Measurements from ENCODE around the gene MRAS.
"Not testable (repeated sequence)": the region's sequence is repeated elsewhere in the genome, so short reads cannot be mapped to it uniquely, and the experiment has no call there.

MRAS gene

DNA sequence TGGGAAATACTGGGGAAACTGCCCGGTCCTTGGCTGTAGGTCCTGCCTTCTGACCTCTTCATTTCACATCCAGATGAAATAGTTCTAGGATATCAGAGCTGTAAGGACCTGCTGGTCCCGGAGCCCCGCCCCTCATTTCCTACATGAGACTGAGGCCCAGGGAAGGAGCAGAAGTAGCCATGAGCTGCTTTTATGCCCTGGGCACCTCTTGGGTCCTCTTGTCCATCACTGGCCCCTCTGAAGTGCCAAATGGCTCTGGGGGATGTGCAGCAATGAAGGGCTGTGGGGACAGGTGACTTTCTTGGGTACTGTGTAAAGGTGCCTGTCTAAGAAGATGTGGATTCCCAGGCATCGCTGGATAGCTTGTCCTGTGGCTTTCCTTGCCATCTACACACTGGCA is 45.8 kb downstream of the MRAS start:
- FAIRE-seq = no peak

DNA sequence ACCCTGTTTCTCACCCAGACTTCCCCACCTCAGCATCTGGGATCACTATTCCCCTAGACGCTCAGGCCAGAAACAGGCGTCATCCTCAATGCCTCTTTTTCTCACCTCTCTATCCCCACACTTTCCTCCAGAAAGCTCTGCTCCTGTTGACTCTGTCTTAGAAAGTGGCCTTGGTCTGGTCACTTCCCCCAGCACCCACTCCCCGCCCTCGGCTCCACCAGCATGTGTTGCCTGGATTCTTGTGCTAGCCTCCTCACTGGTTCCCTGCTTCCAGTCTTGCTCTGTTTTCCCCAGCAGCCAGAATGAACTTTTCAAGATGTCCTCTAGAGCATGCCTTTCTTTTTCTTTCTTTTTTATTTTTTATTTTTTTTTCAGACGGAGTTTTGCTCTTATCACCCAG is 46.3 kb downstream of the MRAS start:
- FAIRE-seq = no peak

DNA sequence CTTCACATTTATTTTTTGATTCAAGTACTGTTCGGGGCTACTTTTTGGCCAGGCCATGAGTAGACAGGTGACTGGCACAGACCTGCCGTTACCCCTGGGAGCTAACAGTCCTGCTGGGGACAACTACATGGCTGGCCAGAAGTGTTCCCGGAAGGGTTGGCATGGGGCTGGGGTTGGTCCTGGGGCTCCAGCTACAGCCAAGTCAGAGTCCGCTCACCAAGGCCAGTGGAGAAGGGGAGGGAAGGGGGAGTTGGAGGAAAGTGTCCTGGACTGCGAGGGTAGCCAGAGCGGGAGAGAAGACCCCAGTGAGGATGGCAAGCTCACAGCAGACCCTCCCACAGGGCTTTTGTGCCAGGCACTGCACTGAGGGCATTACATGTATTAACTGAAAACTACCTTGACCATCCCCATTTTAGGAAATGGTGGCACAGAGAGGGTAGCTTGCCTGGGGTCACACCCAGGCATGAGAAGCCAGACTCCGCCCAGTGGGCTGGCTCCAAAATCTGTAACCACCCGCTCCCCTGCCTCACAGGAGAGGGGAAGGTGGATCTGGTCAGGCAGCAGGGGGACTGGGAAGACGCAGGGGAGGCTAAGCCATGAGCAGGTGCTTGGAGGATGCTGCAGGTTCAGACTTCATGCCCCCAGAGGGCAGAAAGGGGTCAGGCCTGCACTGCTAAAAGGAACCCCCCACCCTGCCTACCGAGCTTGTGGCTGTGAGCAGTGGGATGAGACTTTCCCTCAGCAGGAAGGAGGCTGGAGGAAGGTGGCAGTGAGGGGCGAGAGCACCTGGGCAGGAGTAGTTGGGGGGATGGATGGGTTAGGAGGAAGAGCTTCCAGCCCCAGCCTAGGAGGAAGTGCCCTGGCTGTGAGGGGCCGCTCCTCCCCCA is 47.7 kb downstream of the MRAS start:
- FAIRE-seq = no peak

DNA sequence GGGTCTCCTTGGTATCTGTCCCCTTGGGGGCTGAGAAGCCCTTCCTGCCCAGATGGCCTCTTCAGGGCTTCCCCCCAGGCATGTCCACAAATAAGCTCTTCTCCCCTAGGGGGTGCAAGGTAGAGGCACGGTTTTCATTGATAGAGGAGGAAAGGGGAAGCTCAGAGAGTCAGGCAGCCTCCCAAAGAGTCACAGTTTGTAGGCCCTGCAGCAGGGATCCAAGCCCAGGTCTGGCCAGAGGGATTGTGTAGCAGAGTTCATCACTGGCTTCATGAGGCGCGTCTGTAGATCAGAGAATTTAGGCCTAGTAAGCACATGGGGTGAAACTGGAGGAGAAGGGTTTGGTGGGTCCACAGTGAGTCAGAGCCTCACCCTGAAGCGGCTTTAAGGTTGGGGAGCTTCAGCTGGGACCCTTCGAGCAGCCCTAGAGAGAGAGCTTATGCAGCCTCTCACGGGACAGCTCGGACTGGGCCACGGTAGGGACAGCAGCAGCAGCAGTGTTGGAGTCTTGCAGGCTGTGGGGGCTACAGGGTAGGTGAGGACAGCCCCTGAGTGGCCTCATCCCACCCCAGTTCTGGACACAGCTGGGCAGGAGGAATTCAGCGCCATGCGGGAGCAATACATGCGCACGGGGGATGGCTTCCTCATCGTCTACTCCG is 48.5 kb downstream of the MRAS start:
- FAIRE-seq = no peak

DNA sequence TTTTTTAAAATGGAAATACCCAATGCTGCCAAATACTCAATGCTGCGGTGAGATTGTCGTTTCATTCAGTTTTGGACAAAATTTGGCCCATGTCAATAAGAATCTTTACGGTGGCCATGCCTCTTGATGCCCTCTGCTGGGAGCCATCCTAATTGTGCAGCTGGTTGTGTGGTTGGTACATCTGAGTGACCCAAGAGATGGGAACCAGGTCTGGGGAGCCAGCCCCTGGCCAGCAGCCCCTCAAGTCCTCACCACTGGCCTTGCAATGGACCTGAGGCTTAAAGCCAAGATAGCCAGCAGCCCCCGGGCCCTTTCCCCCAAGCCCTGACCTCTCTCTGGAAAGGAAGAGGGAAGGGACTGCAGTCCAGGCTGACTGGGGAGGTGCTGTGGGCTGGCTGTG is 49.6 kb downstream of the MRAS start:
- FAIRE-seq = no peak

DNA sequence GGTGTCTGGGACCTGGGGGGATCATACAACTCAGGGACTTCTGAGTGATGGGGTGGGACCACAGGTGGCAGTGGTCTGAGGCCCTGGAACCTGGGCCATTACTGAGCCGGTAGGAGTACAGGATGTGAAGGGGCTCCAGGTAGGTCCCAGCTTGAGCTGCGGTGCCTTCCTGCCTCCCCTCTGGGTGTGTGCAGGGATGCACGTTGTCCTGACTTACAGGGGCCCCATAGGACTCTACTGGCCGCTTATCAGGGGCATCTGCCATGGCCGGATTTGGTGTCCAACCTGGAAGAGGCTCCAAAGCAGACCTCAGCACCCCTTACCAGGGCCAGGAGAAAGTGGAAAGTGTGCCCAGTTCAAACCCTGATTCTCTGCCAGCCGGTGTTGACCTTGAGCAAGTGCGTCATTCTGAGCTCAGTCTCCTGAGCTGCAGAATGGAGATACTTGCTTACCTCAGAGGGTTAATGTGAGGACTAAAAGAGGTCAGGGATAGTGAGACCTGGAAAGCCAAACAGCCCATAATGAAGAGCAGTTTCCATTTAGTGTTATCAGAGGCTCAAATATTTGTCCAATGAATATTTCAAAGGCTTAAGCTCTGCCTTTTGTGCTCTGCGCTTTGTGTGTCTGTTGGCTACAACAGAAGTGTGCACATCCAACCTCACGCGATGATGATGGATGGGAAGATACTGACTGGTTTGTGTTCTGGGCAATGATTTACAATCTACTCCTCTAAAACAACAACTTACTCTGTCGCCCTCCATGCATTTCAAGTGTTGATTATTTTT is 50.6 kb downstream of the MRAS start:
- no peak for FAIRE-seq

DNA sequence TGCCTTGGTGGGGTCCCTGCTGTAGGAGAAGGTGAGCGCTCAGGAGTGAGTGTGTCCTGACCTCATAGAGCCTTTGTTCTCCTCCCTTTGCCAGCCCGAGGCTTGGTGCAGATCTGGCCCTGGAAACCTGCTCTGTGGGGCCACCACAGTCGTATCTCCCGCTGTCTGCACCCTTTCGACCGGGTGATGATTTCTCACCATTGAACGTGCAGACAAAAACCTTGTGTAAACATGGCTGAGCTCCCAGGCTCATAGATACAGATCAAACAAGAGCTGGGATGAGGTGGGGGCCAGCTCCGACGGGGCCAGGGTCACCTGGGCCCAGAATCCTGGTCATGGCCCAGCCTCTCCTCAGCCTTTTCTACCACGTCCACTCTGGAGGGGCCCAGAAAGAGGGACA is 51.4 kb downstream of the MRAS start:
- no peak for FAIRE-seq

DNA sequence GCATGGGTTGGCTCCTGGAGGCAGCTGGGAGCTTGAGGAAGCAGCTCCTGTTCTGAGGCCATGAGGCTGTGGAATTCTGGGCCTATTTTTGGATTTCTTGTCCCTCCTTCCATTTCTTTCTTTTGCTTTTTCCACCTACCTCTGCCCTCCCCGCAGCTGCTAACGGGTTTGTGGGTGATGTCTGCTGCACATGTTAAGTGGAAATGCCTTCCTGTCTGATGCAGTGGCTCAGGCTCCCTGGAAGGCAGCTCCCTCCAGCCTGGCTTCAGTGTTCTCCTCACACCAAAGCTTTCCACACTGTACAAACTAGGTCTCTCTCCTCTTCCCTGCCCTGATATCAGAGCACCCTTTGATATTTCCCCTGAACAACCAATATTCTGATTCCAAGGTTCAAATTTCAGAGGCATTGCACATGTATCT is 52.3 kb downstream of the MRAS start:
- FAIRE-seq = no peak

DNA sequence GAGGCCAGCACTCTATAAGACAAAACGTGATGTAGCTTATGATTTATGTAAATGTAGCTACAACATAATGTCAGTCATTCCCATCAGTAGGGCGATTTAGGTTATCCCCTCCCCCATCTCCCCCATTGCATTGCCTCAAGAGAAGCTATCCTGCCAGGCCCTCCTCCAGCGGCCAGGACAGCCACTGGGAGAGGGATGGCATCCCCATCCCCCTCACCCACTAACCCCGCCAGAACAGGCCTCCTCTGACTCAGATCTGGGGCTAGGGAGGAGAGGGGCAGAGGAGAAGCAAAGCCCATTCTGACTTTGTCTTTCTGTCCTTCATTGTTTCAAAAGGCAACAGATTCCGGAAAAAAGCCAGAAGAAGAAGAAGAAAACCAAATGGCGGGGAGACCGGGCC is 53.5 kb downstream of the MRAS start:
- FAIRE-seq = no peak

DNA sequence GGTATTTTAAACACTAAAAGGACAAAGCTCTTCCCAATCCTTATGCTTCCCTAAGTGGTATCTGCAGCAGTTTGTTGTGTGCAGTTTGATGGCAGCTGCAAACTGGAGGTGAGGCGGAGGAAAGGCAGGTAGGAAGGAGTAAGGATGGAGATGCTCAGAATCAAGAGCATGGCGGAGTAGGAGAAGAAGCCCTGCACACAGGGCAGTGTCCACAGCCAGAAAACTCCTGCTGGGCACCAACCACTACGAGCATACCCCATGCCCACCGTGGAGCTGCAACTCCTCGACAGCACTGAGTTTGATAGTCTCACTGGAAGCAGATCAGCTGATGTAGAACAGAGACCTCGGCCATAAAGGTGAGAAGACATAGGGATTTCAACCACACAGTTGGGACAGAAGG is 55.7 kb downstream of the MRAS start:
- FAIRE-seq = no peak

DNA sequence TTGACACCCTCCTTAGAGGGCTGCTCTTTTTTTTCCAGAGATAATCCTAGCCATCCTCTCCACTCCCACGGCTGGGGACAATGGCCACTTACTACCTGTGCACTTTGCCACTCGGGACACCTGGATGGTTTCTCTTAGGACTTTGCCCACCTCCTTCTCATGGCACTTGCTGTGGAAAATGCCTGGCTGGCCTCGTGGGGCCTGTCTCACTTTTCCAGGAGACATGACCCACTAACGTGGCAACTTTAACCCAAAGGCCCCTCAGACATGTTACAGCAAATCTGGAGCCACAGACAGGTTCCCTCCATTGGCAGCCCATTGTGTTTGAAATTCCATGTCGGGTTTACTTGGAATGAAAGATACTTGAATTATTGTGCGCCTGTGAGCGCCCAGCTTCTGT is 56.6 kb downstream of the MRAS start:
- FAIRE-seq = no peak

DNA sequence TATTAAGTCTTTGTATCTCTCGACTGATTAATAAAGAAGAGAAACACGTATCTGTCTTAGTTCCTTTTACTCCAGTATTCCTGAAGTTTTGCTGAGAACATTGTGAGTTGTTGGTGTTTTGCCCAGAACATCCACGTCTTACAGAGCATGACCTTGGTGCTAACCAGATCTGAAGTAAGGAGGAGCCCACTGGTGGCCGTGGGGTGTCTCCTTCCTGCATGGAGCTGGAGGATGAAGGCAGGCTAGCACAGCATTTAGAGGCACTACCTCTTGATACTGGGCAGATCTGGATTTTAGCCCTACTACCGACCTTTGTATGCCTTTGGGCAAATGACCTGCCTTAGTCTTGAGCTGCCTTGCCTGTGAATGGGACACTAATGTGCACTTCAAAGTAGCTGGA is 57.1 kb downstream of the MRAS start:
- no peak for FAIRE-seq

DNA sequence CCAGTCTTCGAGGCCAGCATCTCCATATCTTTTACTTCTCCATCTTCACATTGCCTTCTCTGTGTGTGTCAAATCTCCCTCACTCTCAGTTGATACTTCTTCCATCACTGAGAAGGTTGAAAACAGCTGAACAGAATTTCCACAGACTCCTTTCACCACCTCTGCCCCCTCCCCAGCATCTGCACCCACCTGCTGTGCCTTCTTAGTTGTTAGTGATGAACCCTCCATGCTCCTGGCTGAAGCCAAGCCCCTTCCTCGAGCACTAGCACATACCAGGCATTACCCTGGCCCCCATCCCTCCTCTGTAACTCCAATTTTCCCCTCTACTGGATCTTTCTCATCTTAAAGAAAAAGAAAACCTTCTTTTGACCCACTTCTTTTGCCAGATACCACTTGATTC is 58.2 kb downstream of the MRAS start:
- no peak for FAIRE-seq

DNA sequence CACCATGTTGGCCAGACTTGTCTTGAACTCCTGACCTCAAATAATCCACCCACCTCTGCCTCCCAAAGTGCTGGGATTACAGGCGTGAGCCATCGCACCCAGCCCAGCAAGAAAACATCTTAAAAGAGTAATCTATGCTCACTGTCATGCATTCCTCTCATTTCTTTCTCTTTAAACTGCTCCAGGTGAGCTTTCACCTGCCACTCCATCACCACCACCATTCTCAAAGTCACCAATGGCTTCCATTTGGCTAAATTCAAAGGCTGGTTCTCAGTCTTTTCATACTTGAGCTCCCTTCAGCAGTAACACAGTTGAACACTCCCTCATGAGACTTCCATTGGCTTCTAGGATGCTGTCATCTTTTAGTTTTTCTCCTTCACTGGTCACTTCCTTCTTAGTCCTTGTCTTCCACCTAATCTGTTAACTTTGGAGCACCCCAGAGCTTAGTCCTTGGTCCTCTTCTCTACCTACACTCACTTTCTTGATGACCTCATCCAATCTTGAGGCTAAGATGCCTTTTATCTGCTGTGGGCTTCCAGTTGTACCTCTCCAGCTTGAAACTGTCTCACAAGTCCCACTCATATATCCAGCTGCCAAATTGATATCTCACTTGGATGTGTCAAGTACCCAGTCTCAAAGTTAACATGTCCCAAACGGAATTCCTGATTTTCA is 59.0 kb downstream of the MRAS start:
- no peak for FAIRE-seq

DNA sequence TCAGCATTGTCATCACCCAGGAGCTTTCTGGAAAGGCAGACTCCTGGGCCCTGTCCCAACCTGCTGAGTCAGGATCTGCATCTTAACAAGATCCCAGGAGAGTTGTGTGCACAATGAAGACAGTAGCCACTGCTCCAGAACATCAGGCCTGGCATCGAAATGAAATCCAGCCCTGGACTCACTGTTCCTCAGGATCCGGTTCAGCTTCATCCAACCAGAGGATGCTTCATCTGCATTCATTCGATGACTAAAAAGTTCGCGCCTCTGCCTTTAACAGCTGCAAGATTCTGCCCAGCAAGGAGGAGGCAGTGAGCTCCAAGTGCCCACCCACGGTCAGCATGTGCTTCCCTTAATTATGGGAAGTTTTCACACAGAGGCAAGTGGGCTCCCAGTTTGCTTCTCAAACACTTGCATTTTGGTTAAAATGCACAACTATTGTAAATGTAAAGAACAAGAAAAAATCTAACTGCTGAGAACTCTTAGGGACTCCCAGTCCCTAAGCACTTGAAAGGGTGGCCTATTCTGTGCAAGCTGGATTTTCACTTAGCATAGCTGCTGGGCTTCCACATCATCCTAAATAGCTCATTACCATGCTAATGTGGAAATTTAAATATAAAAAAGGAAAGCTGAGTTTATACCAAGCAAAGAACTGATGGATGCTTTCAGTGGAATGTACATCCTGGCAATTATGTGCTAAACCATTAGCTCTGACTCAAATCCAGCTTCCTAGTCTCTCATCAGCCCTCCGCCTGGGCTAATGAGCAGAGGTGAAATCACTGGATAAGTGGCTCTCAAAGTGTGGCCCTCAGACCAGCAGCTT is 60.6 kb downstream of the MRAS start:
- FAIRE-seq = no peak

DNA sequence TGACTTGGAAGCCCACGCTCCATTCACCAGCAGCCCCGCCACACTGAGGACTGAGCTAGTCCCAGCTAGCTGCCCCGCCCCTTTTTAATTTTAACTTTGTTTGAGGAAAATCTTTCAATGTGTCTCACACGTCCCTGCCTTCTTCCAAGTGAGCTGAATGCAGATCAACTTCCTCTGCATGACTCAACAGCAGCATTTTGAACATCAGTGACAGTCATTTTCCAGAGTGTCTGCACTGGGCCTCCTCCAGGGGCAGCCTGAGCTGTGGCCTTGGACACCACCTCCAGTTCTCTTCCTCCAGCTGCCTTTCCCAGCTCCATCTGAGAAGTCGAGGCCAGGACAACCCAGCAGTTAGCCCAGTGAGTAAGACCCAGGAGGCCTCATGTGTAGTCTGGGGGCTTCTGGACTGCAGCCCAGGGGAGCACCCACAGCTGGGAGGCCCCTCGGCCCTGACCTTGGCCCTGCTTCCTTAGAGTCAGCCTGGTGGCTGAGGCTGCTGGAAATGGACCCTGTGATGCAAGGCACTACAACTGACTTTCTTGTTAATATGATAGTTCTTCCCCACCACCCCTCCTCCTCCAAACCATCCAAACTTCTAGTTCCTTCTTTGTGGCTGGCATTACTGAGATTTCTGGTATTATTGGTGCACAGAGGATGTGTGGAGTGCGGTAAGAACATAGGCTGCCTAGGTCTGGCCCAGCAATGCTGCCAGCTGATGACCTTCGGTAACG is 64.6 kb downstream of the MRAS start:
- FAIRE-seq = no peak

DNA sequence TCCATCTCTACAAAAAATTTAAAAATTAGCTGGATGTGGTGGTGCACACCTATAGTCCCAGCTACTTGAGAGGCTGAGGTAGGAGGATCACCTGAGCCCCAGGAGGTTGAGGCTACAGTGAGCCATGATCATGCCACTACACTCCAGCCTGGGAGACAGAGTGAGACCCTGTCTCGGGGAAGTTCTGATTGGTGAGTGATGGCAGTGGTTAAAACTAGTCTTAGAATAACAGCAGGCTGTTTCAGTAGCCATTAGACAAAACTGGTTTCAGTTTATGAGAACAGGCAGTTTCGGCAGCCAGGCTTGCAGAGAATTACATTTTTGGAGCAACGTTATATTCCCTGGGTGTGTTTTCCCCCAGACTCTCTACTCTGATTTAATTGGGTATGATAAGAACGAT is 67.9 kb downstream of the MRAS start:
- FAIRE-seq = not testable (repeated sequence)

DNA sequence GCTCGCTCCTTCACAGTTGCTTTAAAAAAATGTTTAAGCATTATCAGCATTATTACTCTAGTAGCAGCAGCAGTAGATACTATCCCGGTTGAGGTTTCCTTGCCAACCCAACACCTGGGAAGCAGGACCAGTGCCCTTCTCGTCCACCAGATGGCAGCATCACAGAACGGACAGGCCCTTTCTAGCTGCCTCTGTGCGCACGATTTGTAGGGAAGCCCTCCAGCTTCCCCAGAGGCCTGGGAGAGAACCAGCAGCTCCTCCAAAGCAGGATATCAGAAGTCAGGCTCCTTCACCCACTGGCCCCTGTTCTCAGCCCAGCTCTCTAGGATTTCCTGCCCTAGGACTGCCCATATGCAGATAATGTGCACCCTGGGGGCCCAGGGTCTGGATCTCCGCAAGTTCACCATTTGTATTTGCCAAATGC is 69.2 kb downstream of the MRAS start:
- no peak for FAIRE-seq

DNA sequence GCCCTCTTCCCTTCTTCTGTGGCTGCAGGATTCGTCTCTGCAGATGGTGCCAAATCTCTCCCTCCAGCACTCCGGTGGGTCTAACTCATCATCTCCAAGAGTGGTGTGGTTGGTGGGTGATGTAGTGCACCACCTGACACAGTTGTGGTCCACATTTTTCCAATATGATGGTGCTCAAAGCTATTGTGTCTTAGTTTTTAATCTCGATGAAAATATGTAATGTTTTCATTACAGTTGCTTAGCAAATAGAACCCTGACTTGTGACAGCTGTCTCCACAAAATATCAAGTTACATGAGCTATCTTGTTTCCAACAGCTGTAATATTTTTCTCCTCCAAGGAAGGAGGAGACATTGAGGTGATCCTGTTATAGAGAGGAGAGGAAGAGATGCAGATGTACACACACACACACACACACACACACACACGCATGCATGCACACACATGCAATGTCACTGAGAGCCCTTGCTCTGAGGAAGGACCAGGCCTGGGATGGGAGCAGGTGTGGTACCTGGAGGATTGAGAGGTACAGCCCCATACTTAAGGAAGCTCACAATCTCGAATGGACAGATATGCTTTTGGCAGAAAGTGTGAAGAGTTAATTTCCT is 70.3 kb downstream of the MRAS start:
- no peak for FAIRE-seq

DNA sequence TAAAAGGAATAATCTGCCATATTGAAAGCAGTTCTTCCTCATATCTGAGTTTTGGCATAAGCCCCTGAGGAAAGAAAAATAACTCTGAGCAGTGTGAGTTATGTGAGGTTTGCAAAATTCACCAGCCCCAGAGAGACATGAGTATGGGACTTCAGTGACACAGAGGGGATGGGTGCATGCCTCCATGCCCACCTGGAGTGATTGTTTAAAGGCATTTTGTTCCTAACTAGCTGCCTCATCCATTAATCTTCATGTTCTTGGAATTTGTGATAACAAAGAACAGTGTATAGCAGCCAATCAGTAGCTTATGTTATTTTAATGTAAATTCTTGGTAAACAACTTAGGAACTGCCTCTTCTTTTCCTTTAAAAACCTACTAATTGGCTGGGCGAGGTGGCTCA is 74.9 kb downstream of the MRAS start:
- FAIRE-seq = no peak

DNA sequence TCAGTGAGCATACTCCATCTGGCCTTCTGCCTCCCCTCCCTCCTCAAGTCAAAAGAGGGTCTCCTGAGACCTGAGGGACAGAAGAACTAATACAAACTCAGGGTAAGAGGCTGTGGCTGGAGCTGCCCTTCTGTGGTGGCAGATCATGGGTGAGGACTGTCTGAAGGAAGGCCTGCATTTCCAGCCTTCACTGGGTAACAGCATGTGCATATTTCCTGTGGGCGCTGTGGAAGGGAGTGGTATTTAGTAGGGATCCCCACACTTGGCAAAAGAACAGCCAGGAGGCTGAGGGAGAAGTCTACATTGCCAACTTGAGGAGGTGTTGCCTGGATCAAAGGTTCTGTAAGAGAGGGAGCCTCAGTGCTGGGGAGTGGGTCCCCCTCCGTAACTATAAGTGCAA is 75.9 kb downstream of the MRAS start:
- FAIRE-seq = no peak

Measured in endometrium (tissue), 2 donors.